HG02852 (cell line): ENCODE results near the gene CFAP57.

Experiments
- ATAC-seq: cut with Tn5 transposase; IDR thresholded peaks from one replicate; pipeline ENCODE4 v1.9.1; 2021; ENCODE audit warnings: mild to moderate bottlenecking, moderate library complexity; ENCODE audit not compliant: unreplicated experiment

CFAP57 gene

GRCh38 chr1:43225168-43225567 lies 53.0 kb downstream of the CFAP57 start:
- no peak for ATAC-seq

- ATAC-seq, result no peak
Observed at GRCh38 chr1:43227143-43227764, 55.1 kb downstream of the CFAP57 start.

GRCh38 chr1:43229826-43230780 lies 58.0 kb downstream of the CFAP57 start:
- no peak for ATAC-seq

DNA sequence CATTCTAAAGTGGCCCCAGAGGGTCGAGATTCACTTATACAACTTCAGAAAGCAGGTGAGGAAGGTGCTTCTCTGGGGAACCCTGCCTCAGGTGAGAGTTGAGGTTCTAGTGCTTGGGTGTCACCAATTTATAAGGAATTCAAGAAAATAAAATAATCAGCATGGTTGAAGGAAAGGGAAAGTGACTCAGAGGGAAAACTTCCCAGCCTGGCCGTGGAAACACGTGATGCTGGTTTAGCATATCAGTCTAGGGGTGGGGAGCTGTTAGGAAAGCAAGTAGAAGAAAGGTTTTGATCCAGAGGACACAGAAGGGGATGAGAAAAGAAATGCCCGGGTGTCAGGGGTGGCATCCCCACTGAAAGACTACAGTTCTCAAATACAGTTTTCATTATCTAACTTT lies 59.9 kb downstream of the CFAP57 start:
- no peak for ATAC-seq

GRCh38 chr1:43232482-43232881 lies 60.4 kb downstream of the CFAP57 start:
- ATAC-seq, result no peak

DNA sequence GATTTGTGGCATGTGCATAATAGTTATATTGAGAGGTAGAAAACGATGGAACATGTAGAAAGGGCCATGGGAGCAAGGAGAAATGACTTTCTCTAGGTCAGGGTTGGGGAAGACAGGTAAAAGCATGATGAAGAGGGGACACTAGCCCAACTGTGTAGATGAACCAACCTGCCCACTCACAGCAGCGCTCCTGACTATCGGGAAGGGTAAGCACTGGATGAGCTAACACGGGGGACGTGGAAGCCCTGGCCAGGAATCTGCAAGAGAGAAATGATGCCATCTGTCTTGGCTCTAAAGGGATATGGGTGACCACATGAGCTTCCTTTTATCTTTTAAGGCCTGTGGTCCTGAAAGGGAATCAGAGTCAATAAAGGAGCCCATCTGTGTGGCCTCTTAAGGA lies 61.5 kb downstream of the CFAP57 start:
- no peak for ATAC-seq

DNA sequence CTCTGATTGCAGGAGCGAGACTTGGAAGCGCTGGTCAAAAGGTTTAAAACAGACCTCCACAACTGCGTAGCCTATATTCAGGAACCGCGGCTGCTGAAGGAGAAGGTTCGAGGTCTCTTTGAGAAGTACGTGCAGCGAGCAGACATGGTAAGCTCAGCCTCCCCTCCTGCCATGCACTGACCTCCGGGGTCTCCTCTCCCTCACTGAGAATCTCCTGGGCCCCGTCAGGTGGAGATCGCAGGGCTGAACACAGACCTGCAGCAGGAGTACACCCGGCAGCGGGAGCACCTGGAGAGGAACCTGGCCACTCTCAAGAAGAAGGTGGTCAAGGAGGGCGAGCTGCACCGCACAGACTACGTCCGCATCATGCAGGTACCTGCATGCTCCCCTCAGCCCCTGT lies 62.1 kb downstream of the CFAP57 start:
- no peak for ATAC-seq

DNA sequence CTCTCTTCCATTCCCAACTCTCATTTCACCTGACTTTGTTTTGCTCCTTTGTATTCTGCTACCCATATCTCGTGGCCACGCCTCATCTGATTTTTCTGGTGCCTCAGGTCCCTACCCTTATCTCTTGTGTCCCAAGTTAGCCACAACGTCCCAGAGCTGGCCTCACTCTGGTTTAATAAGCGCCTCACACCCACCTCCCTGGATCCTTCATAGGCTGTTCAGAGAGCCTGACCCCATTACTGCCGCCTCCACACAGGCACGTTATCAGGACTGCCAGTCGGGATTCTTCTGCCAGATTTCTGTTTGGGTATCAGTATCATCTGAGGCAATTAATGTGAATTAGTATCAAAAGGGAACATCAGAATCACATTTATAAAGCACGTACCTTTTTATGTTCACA lies 62.9 kb downstream of the CFAP57 start:
- ATAC-seq, result no peak

DNA sequence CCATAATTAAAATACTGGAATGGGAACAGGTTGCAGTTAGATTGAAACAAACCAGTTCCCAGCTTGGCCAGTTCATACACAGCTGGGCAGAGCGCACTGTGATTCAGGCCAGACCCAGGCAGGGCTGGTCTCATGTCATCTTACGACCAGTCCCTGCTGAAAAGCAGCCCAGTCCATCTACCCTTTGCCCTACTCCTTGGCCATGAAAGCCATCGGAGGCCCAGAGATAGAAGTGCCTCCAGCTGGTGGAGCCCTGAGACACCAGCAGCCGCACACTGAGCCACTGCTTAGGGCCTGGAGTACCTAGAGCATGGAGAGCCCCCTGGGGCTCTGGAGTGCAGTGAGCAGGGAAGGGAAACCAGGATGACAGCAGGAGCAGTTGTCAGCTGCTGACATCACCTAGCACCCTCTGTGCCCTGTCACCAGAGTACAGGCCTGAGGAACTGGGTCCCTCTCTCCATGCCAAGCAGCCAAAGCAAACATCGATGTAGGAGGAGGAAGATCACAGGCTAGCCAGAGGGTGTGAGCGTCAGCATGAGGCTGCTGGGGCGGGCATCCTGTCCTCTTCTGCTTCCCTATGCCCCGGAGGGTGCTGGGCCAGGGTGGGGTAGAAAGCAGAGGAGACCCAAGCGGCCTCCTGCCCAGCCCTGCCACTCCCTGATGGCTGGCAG lies 63.5 kb downstream of the CFAP57 start:
- ATAC-seq, result no peak

DNA sequence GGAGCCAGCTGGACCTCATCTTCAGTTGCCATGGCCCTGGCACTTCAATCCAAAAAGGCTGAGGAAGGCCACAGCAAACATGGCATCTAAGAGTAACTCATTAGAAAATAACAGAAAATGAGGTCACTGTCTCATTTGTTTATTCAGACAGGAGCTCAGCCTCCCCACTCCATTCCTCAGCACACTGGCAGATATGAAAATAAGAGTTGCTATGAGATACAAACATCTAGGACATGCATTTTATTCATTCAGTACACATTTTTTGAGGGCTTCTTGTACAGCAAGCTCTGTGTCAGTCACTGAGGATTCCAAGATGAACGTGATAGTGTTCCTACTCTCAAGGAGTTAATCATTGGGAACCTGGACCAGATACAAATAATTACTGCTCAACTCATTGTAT lies 65.0 kb downstream of the CFAP57 start:
- ATAC-seq, result no peak

GRCh38 chr1:43238085-43238484 lies 66.0 kb downstream of the CFAP57 start:
- ATAC-seq, result no peak

DNA sequence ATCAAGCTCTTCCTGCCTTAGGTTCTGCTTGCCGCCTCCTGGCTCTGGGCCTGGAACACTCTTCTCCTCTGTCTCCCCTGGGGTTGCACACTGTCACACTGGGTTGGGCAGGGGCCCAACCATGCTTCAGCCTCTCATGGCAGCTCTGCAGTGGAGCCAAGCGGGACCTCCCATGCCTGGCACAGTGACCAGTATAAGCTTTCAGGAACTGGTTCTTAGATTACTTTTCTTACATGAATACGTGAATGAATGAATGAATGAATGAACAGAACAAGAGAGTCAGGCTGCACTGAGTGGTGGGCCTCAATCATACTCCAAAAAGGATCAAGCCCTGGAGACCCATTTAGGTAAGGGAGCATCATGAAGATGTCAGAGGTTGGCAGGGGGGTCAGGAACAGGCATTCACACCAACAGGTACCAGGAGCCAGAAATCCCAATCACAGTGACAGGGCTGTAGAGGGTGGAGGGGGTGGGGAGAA lies 66.9 kb downstream of the CFAP57 start:
- peak; percentile 27 for ATAC-seq

- ATAC-seq, result peak; percentile 75
Observed at GRCh38 chr1:43239484-43239883, 67.4 kb downstream of the CFAP57 start.

DNA sequence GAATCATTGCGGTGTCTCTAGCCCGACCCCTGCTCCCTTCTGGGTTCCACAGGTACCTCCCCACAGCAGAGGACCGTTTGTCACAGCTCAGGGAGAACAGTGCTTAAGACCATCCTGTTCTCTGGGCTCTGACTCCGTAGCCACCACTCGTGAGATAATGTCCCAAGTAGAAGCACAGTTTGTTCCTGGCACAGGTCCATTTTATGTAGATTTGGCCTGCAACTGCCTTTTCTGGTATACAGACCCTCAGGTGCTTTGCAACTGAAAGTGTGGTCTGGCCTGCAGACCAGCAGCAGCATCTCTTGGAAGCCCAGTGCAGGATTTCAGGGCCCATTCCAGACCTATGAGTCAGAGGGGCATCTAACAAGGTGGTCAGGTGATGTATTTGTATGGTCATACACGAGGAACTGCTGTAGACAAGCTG lies 69.3 kb downstream of the CFAP57 start:
- ATAC-seq, result no peak

DNA sequence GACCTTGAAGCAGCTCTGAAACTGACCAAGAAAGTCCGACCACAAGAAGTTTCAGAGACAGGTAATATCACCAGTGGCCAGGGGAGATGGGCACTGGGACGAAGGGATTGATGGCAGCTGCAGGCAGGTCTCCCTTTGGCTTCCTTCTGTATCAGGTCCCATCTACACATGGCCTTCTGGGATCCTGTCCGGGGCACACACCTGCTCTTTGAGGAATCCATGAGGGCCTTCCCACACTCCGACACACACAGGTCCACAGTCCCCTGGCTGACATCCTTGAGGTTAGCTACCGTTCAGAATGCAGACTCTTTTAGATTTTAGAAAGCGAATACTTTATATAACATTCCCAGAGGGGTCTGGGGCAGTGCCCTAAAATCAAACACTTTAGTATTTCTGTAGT lies 71.2 kb downstream of the CFAP57 start:
- ATAC-seq, result no peak

DNA sequence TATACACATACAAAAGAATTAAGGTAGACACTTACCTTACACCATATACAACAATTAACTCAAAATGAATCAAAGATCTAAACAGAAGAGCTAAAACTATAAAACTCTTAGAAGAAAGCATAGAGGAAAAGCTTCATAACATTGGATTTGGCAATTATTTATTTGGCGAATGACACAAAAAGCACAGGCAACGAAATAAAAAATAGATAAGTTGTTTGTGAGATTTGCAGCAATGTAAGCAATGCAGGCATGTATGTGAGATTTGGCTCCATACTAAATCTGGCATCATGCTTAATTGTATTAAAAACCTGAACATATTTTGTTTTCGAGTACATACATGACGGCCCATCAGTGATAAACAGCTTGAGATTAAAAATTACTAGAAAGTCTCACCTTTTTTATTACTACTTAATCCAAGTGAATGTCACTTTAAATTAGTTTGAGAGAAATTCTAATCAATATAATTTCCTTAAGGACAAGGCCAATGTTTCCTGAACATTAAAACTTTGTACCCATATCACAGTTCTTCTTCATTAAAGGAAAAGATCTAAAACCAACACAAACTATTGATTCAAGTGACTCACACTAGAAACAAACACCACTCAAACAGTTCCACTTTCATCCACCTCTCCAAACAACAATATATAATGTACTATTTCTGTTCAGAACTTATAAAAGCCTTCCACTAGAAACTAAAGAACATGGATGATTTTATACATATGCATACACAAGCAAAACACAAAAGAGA lies 74.5 kb downstream of the CFAP57 start:
- ATAC-seq, result no peak

- no peak for ATAC-seq
Observed at GRCh38 chr1:43247256-43247921, 75.3 kb downstream of the CFAP57 start.

DNA sequence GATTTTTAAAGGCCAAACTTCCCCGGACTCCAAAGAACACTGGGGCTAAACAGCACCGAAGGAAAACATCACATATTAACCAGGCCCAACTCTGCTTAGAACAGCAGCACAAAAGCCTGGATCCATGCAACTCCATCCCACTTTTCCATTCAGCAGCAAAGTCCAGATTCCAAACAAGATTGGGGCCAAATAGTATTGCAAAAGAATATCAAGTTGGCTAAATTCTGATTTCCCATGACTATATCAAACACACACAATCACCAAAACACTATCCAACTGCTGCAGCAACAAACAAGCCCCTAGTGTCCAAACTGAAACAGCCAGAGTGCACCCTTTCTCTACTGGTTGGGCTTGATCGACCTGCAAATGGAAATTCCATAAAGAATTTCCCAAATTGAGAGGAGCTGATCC lies 78.2 kb downstream of the CFAP57 start:
- no peak for ATAC-seq

DNA sequence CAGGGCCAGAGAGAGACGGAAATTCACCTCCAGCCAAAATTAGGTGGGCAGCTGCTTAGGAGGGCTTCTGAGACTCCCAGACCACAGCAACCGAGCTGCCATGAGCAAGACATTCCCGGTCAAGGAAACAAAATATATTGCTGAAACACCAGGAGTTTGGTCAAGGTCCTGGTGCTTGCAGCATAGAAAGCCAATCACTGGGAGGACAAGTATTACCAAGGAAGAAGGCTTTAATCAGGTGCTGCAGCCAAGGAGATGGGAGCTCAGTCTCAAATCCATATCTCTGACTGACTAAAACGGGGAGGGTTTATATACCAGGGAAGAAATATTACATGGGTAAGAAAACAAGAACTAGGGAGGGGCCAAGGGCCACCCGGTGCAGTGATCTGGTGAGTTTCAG lies 78.9 kb downstream of the CFAP57 start:
- no peak for ATAC-seq

GRCh38 chr1:43252225-43252624 lies 80.1 kb downstream of the CFAP57 start:
- ATAC-seq, result no peak
